Measurements from ENCODE around the gene AMDHD2. TPM values are rescaled to one million over a fixed set of nuclear protein-coding genes. Genes with fewer than 3 reads are reported as not detected.

The AMDHD2 gene
- total and polyA plus RNA-seq, 2 of the 8 experiments (the other 6 are each of a cell fraction or from before 2014, with no cell fraction given) = 43.0 to 54.6 TPM

- TF ChIP-seq RBBP5 (IDR thresholded peaks at IDR 0.05; ENCODE audit: borderline replicate concordance, low read depth, low read length) (no peak), ZNF274 (IDR thresholded peaks at IDR 0.05; ENCODE audit: borderline replicate concordance, extremely low read depth, low read length) (no peak), HDAC6 (IDR thresholded peaks at IDR 0.05; ENCODE audit: low read depth, low read length) (no peak), CREB1 (IDR thresholded peaks at IDR 0.05) (no peak), KDM1A (IDR thresholded peaks at IDR 0.05; ENCODE audit: borderline replicate concordance, low read length) (no peak), FOSL1 (IDR thresholded peaks at IDR 0.05; ENCODE audit: insufficient read depth, low read depth, low read length) (no peak), TBP (IDR thresholded peaks at IDR 0.05; ENCODE audit: low read depth, low read length) (no peak), TCF12 (IDR thresholded peaks at IDR 0.05; ENCODE audit: low read depth, low read length) (no peak), SP1 (IDR thresholded peaks at IDR 0.05; ENCODE audit: low read depth, low read length) (no peak)
Observed at GRCh38 chr16:2484898-2485508, 35.2 kb upstream of the AMDHD2 start (continued).

Data from H1 (cell line).